H1 (cell line): Measurements from ENCODE around the gene MCOLN3. TPM values are rescaled to one million over a fixed set of nuclear protein-coding genes. Genes with fewer than 3 reads are reported as not detected.

ENCODE experiments used
- CTCF ChIA-PET: fragments of 300-600 bp; sonication (Branson Sonifier 250); formaldehyde crosslinking; loops from one replicate; lab custom pipeline; 2021; ENCODE audit not compliant: partially characterized antibody; lab: Charles Lee
- POLR2A ChIA-PET: fragments of 300-600 bp; sonication (Branson Sonifier 250); formaldehyde crosslinking; loops from one replicate; lab custom pipeline; 2021; ENCODE audit warnings: inconsistent platforms; ENCODE audit not compliant: partially characterized antibody; lab: Charles Lee
- DNase-seq, 2 experiments: peaks; one replicate each; pipeline versions ENCODE4 v3.0.0 to v3.0.0-alpha.2; 2010 to 2022; ENCODE audit warnings: low spot score in 2 of 2, low read depth in 1 of 2, mixed read lengths in 1 of 2
- FAIRE-seq: peaks from 2 replicates; lab custom pipeline; 2011; peaks lifted over from hg19 to GRCh38; lab: Jason Lieb, UNC
- H2AFZ ChIP-seq: 2 replicates; pipeline ENCODE4 v1.8.1; 2012; ENCODE audit warnings: low read length, inconsistent platforms
- H2AK5ac ChIP-seq: 2 replicates; pipeline ENCODE4 v1.6.1; 2013; ENCODE audit warnings: low read depth, low read length
- H2BK120ac ChIP-seq: replicated peaks from 2 replicates; pipeline ENCODE3; 2013; ENCODE audit warnings: low read depth, low read length, inconsistent platforms
- H2BK12ac ChIP-seq: 2 replicates; pipeline ENCODE4 v1.6.1; 2013; ENCODE audit warnings: low read depth, low read length
- H2BK15ac ChIP-seq: 2 replicates; pipeline ENCODE4 v1.6.1; 2013; ENCODE audit warnings: low read length
- H2BK20ac ChIP-seq: 2 replicates; pipeline ENCODE4 v1.6.1; 2013; ENCODE audit warnings: low read length
- H2BK5ac ChIP-seq: 2 replicates; pipeline ENCODE4 v1.6.1; 2013; ENCODE audit warnings: low read depth, low read length
- H3K14ac ChIP-seq: 2 replicates; pipeline ENCODE4 v1.6.1; 2013; ENCODE audit warnings: inconsistent platforms; ENCODE audit not compliant: insufficient read length
- H3K18ac ChIP-seq: 2 replicates; pipeline ENCODE4 v1.6.1; 2013; ENCODE audit warnings: low read length; ENCODE audit errors: extremely low read depth
- H3K23ac ChIP-seq: 2 replicates; pipeline ENCODE4 v1.6.1; 2013; ENCODE audit warnings: inconsistent platforms; ENCODE audit not compliant: insufficient read length
- H3K23me2 ChIP-seq: 2 replicates; pipeline ENCODE4 v1.6.1; 2013; ENCODE audit warnings: low read depth, low read length
- H3K27ac ChIP-seq: 2 replicates; pipeline ENCODE4 v1.6.1; 2011; ENCODE audit warnings: low read depth, low read length, inconsistent platforms
- H3K27me3 ChIP-seq, 4 experiments: replicated peaks in 1 of 4; 1 replicate in 1 of 4; 2 replicates in 3 of 4; pipeline versions ENCODE4 v1.6.1 to v1.8.1; 2011 to 2013; ENCODE audit warnings: low read length in 3 of 4, mild to moderate bottlenecking in 3 of 4, inconsistent platforms in 2 of 4, mixed read lengths in 2 of 4, moderate library complexity in 1 of 4; ENCODE audit not compliant: control insufficient read depth in 3 of 4, insufficient read depth in 3 of 4; ENCODE audit errors: extremely low read depth in 1 of 4
- H3K36me3 ChIP-seq, 4 experiments: 2 replicates each; pipeline versions ENCODE4 v1.6.1 to v1.8.1; 2011 to 2013; ENCODE audit warnings: mild to moderate bottlenecking in 4 of 4, low read length in 3 of 4, moderate library complexity in 2 of 4, control low read depth in 1 of 4, inconsistent platforms in 1 of 4; ENCODE audit not compliant: insufficient read depth in 4 of 4, control insufficient read depth in 2 of 4
- H3K4ac ChIP-seq: replicated peaks from 2 replicates; pipeline ENCODE3; 2013; ENCODE audit warnings: low read length, low read depth, mixed read lengths, inconsistent platforms; ENCODE audit not compliant: insufficient read length
- H3K4me1 ChIP-seq, 4 experiments: replicated peaks in 1 of 4; 1 replicate in 1 of 4; 2 replicates in 3 of 4; pipeline versions ENCODE4 v1.6.1 to v1.8.1; 2011 to 2013; ENCODE audit warnings: low read length in 3 of 4, inconsistent platforms in 2 of 4, mixed read lengths in 1 of 4; ENCODE audit not compliant: insufficient read depth in 4 of 4, control insufficient read depth in 3 of 4
- H3K4me2 ChIP-seq, 2 experiments: 2 replicates each; pipeline versions ENCODE4 v1.6.1 to v1.8.1; 2011 to 2013; ENCODE audit warnings: low read depth in 2 of 2, low read length in 2 of 2, control low read depth in 1 of 2, inconsistent platforms in 1 of 2, mild to moderate bottlenecking in 1 of 2; ENCODE audit not compliant: insufficient read depth in 1 of 2
- H3K4me3 ChIP-seq, 4 experiments: fragments of 200-600, 300-600 bp in 1 of 4; sonication (generic), shearing (Covaris generic), sonication (Bioruptor Twin) in 1 of 4; 2 replicates each; pipeline versions ENCODE4 v1.5.1 to v1.8.1; 2011 to 2016; ENCODE audit warnings: low read length in 4 of 4, low read depth in 3 of 4, control low read depth in 2 of 4, inconsistent platforms in 2 of 4, mild to moderate bottlenecking in 2 of 4, mixed read lengths in 1 of 4, moderate library complexity in 1 of 4; ENCODE audit not compliant: insufficient read depth in 2 of 4; ENCODE audit errors: extremely low read depth in 1 of 4
- H3K56ac ChIP-seq: replicated peaks from 2 replicates; pipeline ENCODE3; 2013; ENCODE audit warnings: low read depth, mild to moderate bottlenecking, mixed read lengths, low read length, inconsistent platforms; ENCODE audit not compliant: insufficient read length
- H3K79me1 ChIP-seq: 2 replicates; pipeline ENCODE4 v1.6.1; 2013; ENCODE audit warnings: low read depth, low read length, control low read depth
- H3K79me2 ChIP-seq, 2 experiments: 2 replicates each; pipeline versions ENCODE4 v1.6.1 to v1.8.1; 2012 to 2013; ENCODE audit warnings: low read length in 2 of 2, mild to moderate bottlenecking in 2 of 2, inconsistent platforms in 1 of 2; ENCODE audit not compliant: insufficient read depth in 2 of 2, control insufficient read depth in 1 of 2
- H3K9ac ChIP-seq, 4 experiments: replicated peaks in 1 of 4; 1 replicate in 1 of 4; 2 replicates in 3 of 4; pipeline versions ENCODE4 v1.6.1 to v1.8.1; 2011 to 2013; ENCODE audit warnings: low read depth in 3 of 4, low read length in 3 of 4, control low read depth in 2 of 4, mild to moderate bottlenecking in 2 of 4, moderate library complexity in 2 of 4, inconsistent platforms in 1 of 4; ENCODE audit errors: extremely low read depth in 1 of 4
- H3K9me3 ChIP-seq, 2 experiments: 2 replicates each; pipeline versions ENCODE4 v1.6.1 to v1.8.1; 2012 to 2013; ENCODE audit warnings: mild to moderate bottlenecking in 2 of 2, moderate library complexity in 2 of 2, control low read depth in 1 of 2, inconsistent platforms in 1 of 2, low read depth in 1 of 2, low read length in 1 of 2, mixed read lengths in 1 of 2; ENCODE audit not compliant: insufficient read depth in 2 of 2
- H4K20me1 ChIP-seq, 2 experiments: replicated peaks in 1 of 2; 2 replicates each; pipeline versions ENCODE3 to v1.8.1; 2011 to 2013; ENCODE audit warnings: inconsistent platforms in 2 of 2, low read length in 2 of 2, mild to moderate bottlenecking in 1 of 2; ENCODE audit not compliant: insufficient read depth in 2 of 2, control insufficient read depth in 1 of 2
- H4K5ac ChIP-seq: 2 replicates; pipeline ENCODE4 v1.6.1; 2013; ENCODE audit warnings: low read length, low read depth, mixed read lengths, inconsistent platforms; ENCODE audit not compliant: insufficient read length
- H4K8ac ChIP-seq: 2 replicates; pipeline ENCODE4 v1.8.0; 2013; ENCODE audit warnings: mild to moderate bottlenecking, moderate library complexity, low read length, inconsistent platforms; ENCODE audit not compliant: insufficient read depth; ENCODE audit errors: extremely low read depth
- H4K91ac ChIP-seq: replicated peaks from 2 replicates; pipeline ENCODE3; 2013; ENCODE audit warnings: low read length, mixed read lengths, inconsistent platforms; ENCODE audit not compliant: insufficient read length
- CHD1 ChIP-seq: IDR thresholded peaks from 2 replicates; pipeline ENCODE4 v1.6.1; 2012; ENCODE audit warnings: low read depth, low read length, improper control_type of control experiment
- CTCF ChIP-seq, 3 experiments: IDR thresholded peaks; 1 replicate in 2 of 3; 2 replicates in 1 of 3; pipeline versions ENCODE4 v1.5.1 to v1.6.1; 2011; ENCODE audit warnings: low read length in 3 of 3, mild to moderate bottlenecking in 3 of 3, inconsistent platforms in 2 of 3, low read depth in 1 of 3, moderate library complexity in 1 of 3; ENCODE audit not compliant: insufficient read depth in 1 of 3; ENCODE audit errors: control extremely low read depth in 1 of 3
- GTF2F1 ChIP-seq: IDR thresholded peaks from 2 replicates; pipeline ENCODE4 v1.6.1; 2012; ENCODE audit warnings: low read depth, low read length, improper control_type of control experiment, borderline replicate concordance
- KDM4A ChIP-seq: IDR thresholded peaks from one replicate; pipeline ENCODE4 v1.7.1; 2012; ENCODE audit warnings: low read depth, mild to moderate bottlenecking, moderate library complexity, low read length, inconsistent platforms; ENCODE audit not compliant: severe bottlenecking
- NRF1 ChIP-seq: IDR thresholded peaks from 2 replicates; pipeline ENCODE4 v1.6.1; 2011; ENCODE audit warnings: mild to moderate bottlenecking, low read depth, low read length, improper control_type of control experiment
- RAD21 ChIP-seq, 2 experiments: IDR thresholded peaks in 1 of 2; conservative IDR thresholded peaks in 1 of 2; 2 replicates each; pipeline ENCODE4 v1.6.1; 2011; ENCODE audit warnings: low read depth in 2 of 2, low read length in 2 of 2, improper control_type of control experiment in 1 of 2, inconsistent platforms in 1 of 2, mild to moderate bottlenecking in 1 of 2, moderate library complexity in 1 of 2
- SUZ12 ChIP-seq: fragments of 200-600 bp; sonication (generic); IDR thresholded peaks from 2 replicates; pipeline ENCODE4 v1.6.1; 2012; ENCODE audit warnings: mild to moderate bottlenecking, inconsistent platforms, low read length, moderate library complexity, mixed read lengths
- TBP ChIP-seq: IDR thresholded peaks from 2 replicates; pipeline ENCODE4 v1.6.1; 2011; ENCODE audit warnings: low read depth, low read length, improper control_type of control experiment
- TEAD4 ChIP-seq: IDR thresholded peaks from 2 replicates; pipeline ENCODE4 v1.6.1; 2012; ENCODE audit warnings: low read depth, low read length, inconsistent platforms, mixed read lengths
- ZNF274 ChIP-seq: IDR thresholded peaks from 2 replicates; pipeline ENCODE4 v1.7.0; 2012; ENCODE audit warnings: low read length, borderline replicate concordance; ENCODE audit errors: extremely low read depth
- WGBS, 2 experiments: shearing (Covaris generic) in 1 of 2; methylation state at CpG; one replicate each; pipeline versions ENCODE4 v1.1.6 to v1.1.7; 2013 to 2015; ENCODE audit warnings: low lambda C conversion rate in 2 of 2, mixed read lengths in 2 of 2, inconsistent platforms in 1 of 2, low coverage in 1 of 2, missing lambda C conversion rate in 1 of 2; ENCODE audit not compliant: insufficient replicate concordance in 2 of 2, insufficient coverage in 1 of 2, insufficient read length in 1 of 2; ENCODE audit errors: extremely low coverage in 1 of 2, missing lambda C conversion rate in 1 of 2; 5-methylcytosine and 5-hydroxymethylcytosine counted together
- polyA plus RNA-seq, 7 experiments: library from polyadenylated mRNA; depleted of rRNA in 3 of 7; stranded (reverse) in 5 of 7; unstranded in 2 of 7; fragments of >200 nt in 5 of 7; fragments of 200-250 nt in 2 of 7; gene quantifications; 1 replicate in 5 of 7; 2 replicates in 1 of 7; 4 replicates in 1 of 7; pipeline versions ENCODE4 v1.2.1 to v1.2.3, GENCODE V29; 2011 to 2013; ENCODE audit warnings: missing spikeins in 2 of 7, mixed read lengths in 2 of 7
- total RNA-seq: library from RNA; stranded (reverse); fragmentation: NEBNext Ultra II Directional; extraction: Animal tissue kit (Norgen Biotek cat#: 25700); gene quantifications from 2 replicates; pipeline ENCODE4 v1.2.1, GENCODE V29; 2021

The MCOLN3 gene
- total and polyA plus RNA-seq, 2 of the 8 experiments (the other 6 are each of a cell fraction or from before 2014, with no cell fraction given), result 3.8 to 4.9 TPM

- no peak overlapping the region for H3K4me3 ChIP-seq
These were observed 23.6 kb downstream of the MCOLN3 start for GRCh38 chr1:85024736-85025135.

More at GRCh38 chr1:85024736-85025135, 23.6 kb downstream of the MCOLN3 start:
- Histone ChIP-seq H3K18ac (no peak overlapping the region), H3K27me3 (no peaks in the 10 kb centered on the region), H3K4ac (no peak overlapping the region), H3K9me3 (no peaks in the 10 kb centered on the region), H4K5ac (no peak overlapping the region), H3K9ac (no peak overlapping the region), H2AK5ac (no peak overlapping the region), H4K91ac (no peak overlapping the region), H3K23me2 (no peaks in the 10 kb centered on the region), H4K8ac (no peak overlapping the region), H2BK20ac (no peak overlapping the region), H3K79me2 (no peaks in the 10 kb centered on the region), H4K20me1 (no peaks in the 10 kb centered on the region), H3K79me1 (no peaks in the 10 kb centered on the region; the same call in 1 of the 2 replicates), H2BK15ac (no peak overlapping the region), H3K36me3 (no peaks in the 10 kb centered on the region; a peak in 1 of 8 replicates), H2BK12ac (no peak overlapping the region), H3K23ac (no peak overlapping the region), H3K14ac (no peak overlapping the region), H2BK5ac (no peak overlapping the region), H2AFZ (no peak overlapping the region), H3K56ac (no peak overlapping the region), H3K4me2 (no peak overlapping the region), H3K4me1 (no peaks in the 10 kb centered on the region), H2BK120ac (no peak overlapping the region), H3K27ac (no peak overlapping the region)
- POLR2A ChIA-PET, result no interaction called here
- CTCF ChIA-PET, result interaction anchor here (0.7 to 6.1 kb wide), 12 partner anchors 13 to 481 kb away, joined by 3 to 122 read pairs (median 4); no protein-coding TSS in a partner anchor
- 86% methylated on average over 3 of the region's 3 CpGs; no CpG with 5 or more reads in 1 of the 2 experiments for WGBS, 2 experiments
- FAIRE-seq (no peak), DNase-seq (no peak)
- TF ChIP-seq RAD21 (IDR thresholded peaks at IDR 0.05 in 1 of 2, conservative IDR thresholded peaks at IDR 0.05 in 1 of 2; ENCODE audit: low read depth in 2 of 2, low read length in 2 of 2) (peak; percentile 25 to 57; a peak in 3 of 4 replicates), GTF2F1 (no peak), CHD1 (no peak), SUZ12 (no peak), TBP (no peak), ZNF274 (no peak), TEAD4 (no peak), NRF1 (no peak), CTCF (IDR thresholded peaks at IDR 0.05; ENCODE audit: control extremely low read depth in 1 of 3, insufficient read depth in 1 of 3, low read depth in 1 of 3, low read length in 3 of 3) (peak; percentile 8 to 50 (median 39)), KDM4A (no peak)
